Stimulated activated CD8-positive, alpha-beta memory T cell treated with anti-CD3 and anti-CD28 coated beads, Interleukin-7, amount 100 ng/mL, for 4 hours (primary cell): Measurements from ENCODE around the gene AHCTF1.
"Not testable (repeated sequence)": the region's sequence is repeated elsewhere in the genome, so short reads cannot be mapped to it uniquely, and the experiment has no call there.

Experiments
- DNase-seq, 2 donors: peaks; one replicate each; pipeline ENCODE4 v3.0.0-alpha.2; 2020; ENCODE audit warnings: low read depth in 2 of 2

Gene AHCTF1

DNA sequence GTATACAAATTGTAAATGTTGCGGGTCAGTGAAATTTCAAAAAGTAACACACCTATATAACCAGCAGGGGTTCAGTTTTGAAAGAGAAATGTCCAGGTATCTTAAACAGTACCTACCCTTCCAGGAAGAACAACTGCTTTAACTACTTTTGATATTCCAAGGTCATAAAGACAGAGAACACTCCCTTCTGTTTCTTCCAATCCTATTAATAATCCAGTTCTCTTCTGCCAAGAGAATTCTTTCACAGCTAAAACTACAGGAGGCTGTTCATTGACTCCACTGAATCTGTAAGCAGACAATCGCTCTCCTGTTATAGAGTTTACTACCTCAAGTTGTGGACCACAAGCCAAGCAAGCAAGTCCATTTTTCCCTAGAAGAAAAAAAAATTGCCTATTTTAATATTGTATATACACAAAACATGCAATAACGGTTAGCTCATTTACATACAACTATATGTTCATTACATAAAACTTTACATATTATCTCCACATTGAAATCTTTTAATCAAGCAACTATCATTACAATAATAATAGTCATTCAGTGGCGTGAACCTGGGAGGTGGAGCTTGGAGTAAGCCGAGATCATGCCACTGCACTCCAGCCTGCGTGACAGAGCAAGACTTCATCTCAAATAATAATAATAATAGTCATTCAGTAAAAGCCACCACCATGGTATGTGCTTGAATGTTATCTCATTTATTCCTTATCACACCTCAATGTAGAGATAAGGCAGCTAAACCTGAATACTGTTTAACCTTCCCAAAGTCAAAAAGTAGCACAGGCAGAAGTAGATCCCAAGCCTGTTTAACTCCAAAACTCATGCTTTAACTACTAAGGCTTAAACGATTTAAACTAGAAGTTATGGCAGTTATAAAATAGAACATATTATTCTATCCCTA is 15.5 kb downstream of the AHCTF1 start:
- DNase-seq: not testable (repeated sequence)

DNA sequence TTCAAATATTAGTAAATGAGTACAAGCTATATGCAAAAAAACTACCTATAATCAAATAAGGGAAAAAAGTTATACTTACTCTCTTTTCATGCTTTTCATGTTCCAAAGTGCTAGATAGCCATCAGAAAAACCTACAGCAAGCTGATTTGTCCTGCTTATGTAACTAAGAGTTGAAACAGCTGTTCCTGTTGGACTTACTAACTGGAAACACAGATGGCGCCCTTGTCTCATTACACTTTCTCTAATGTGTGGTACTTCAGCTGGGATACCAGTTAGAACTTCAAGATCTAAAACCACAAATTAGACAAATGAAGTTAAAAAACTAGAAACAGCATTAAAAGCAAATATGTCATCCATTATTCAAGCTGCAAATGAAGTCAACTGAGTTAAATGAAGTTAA is 24.3 kb downstream of the AHCTF1 start:
- no peak for DNase-seq

DNA sequence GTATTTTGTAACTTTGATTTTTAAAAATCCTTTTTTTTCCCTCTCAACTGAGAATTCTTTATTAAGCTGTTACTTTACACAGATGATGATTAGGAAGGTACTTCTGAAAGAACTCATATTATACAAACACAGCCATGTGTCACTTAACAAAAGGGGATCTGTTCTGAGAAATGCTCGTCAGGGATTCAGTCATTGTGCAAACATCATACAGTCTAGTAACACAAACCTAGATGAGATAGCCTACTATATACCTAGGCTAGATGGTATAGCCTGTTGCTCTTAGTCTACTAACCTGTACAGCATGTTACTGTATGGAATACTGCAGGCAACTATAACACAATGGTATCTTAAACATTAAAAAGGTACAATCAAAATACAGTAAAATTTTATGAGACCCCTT is 24.9 kb downstream of the AHCTF1 start:
- DNase-seq: no peak

DNA sequence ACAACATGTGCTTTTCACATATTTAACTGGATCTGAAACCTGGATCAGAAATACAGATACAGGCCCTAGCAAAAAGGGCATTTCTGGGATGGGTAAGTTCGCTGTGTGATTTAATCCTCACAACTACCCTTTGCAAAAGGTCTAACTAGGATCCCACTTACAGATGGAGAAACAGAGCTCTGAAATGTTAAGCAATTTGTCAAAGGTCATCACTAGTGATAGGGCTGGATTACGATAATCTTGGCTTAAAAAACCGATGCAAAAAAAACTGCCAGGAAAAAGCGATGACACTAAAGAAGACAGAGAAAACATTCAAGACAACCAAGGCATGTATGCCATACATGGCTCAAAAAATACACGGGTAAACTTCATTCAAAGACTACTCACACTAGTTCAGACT is 29.9 kb downstream of the AHCTF1 start:
- no peak for DNase-seq

DNA sequence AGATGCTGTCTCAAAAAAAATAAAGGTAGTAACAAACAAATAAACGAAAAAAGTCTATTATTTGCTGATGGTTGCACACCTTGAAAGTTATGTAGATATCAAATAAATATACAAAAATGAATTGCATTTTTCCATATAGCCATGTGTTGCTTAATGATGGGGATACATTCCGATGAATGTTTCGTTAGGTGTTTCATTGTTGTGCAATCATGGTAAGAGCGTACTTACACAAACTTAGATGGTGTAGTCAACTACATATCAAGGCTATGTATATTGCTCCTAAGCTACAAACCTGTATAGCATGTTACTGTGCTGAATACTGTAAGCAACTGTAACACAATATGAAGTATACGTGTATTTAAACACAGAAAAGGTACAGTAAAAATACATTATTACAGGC is 34.4 kb downstream of the AHCTF1 start:
- no peak for DNase-seq

DNA sequence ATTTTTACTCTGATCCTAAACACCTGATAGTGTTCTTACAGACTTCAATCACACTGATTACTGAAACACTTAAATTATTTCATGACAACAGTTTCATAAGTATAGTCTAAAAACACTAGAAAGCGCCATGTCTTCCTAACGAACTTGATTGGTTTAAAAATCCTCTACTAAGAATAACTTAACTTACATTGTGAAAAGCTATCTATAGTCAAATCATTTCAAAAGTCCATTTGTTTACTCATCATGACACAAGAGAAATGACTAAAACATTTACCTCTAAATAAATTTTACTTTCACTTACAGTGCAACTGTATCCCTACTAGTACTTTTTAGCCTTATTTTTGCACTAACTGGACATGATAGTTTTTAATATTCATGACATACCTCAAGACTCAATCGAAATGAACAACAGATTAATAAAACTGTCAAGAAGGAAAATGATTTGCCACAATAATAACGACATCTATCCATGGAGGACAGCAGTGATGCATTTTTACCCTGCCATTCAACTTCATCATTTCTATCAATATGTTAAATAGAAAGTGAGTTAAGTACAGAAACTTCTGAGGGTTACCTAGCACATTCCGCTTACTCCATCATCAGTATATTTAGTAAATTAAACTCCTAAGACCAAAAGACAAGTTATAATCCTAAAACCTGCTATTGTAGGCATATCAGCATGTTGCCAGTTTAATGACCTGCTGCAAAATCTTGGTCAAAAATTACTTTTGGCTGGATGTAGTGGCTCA is 38.4 kb downstream of the AHCTF1 start:
- DNase-seq: no peak

DNA sequence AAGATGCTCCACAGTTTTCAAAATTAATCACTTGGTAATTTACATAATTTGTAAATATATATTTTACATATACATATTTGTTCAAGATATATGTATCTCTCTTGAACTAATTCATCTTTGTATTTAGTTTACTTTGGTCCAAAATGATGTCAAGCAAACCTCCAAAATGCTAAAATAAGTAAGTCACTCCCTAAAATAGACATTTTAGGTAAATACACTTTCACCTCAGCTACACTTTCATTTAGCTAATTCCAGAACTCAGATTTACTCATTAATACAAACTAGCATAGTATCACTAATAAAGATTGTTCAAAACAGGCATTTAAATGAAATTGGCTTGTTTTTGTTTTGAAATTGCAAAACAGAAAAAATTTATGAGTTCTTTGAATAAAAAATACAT is 40.6 kb downstream of the AHCTF1 start:
- DNase-seq: no peak

DNA sequence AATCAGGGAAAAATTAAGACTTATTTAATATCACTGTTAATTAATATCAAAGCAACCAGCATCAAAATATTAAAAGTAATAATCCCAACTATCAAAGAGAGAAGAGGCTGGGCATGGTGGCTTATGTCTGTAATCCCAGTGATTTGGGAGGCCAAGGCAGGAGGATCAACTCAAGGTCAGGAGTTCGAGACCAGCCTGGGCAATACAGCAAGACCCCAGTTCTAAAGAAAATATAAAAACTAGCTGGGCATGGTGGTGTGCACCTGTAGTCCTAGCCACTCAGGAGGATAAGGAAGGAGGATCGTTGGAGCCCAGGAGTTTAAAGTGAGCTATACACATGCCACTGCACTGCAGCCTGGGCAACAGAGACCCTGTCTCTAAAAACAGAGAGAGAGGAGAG is 43.2 kb downstream of the AHCTF1 start:
- no peak for DNase-seq

DNA sequence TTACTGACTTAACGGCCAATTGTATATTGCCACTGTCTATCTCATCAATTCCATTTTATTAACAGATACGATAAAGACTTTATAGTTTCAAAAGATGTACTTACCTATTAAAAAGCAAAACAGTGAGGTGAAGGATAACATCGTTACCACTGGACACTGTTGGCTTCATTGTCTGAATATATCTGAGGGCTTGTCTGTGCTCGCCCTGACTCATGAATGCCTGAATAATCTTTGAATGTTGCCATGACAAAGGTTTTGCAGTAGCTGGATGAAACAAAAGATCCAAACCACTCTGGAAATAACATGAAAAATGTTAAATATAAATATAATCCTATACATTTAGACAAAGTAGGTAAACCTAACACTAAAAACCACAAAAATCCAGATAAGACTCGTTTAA is 46.4 kb downstream of the AHCTF1 start:
- DNase-seq: not testable (repeated sequence)

DNA sequence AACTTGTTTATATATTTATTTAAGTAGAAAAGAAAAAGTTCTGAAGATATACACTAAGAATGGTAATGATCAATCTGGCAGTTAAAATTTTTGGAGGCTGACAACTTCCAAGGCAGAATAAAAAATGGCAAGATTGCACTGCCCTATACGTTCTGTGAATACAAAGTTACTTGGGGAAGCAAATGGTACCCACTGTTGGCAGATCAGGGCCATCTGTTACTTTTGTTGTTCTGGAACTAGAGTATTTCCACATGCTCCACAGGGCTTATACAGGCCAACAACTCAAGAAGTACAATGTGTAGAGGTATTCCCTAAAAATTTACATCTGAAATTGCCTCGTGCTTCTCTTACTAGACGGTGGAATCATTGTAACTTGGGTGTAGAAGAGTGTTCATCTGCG is 53.2 kb downstream of the AHCTF1 start:
- DNase-seq: no peak

DNA sequence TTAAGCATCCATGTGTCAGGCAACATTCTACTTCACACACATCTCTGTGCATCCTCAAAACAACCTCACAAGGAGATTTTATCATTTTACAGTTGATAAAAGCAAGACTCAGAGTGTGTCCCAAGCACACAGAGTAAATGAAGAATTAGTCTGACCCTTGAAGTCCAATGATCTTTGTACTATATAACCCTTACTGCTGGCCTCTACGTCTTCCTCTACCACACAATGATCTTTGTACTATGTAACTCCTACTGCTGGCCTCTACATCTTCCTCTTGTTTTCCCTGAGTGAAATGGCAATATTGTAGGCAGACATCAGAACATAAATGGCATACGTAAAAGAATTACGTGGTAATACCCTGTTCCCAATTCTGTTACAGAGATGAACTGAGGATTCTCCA is 55.3 kb downstream of the AHCTF1 start:
- no peak for DNase-seq

DNA sequence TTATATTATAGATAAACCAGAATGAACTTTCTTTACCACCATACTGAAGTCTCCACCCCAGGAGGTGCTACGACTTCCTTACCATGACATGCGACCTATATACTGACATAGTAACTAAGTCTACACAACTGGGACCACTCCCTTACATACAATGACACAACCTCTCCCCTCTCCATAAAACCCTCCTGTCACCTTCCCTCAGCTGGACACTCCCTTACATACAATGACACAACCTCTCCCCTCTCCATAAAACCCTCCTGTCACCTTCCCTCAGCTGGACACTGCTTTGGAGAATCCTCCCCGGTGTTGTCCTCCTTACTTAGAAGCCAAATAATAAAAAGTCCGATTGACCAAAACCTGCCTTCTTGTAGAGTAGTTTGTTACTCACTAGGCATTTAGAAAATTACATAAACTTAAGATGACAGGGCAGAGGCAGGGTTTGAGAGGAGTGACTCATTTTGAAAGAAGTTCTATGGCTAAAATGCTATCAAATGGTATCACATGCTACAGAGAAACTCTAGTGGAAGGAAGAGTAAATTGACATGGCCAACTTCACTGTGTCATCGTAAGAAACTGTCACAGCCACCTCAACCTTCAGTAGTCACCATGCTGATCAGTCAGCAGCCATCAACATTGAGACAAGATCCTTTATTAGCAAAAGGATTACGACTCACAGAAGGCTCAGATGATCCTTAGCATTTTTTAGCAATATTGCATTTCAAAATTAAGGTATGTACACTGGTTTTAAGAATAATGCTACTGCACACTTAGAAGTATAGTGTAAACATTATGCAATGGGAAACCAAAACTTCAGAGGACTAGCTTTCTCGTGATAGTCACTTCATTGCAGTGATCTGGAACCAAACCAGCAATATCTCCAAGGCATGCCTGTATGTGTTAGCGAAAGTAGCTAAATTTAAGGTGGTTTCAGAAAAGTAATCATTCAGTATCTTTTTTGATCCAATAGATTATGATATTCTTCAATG is 56.4 kb downstream of the AHCTF1 start:
- no peak for DNase-seq

DNA sequence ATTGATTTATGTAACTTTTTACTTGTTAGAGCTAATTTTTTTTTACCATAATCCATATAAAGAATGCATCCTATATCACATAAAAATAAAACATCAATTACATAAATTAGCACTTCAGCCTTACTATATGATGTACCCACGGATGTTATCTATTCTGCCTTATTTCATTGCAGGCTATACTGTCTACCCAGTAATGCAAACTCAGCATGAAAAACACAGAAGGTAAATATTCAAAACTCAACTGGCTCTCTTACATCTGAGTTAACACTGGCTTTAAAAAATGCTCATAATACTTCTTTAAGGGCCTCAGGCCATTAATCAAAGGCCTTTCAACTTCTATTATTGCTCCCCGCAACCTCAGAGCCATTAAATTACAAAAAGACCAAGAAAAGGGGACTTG is 65.8 kb downstream of the AHCTF1 start:
- no peak for DNase-seq

DNA sequence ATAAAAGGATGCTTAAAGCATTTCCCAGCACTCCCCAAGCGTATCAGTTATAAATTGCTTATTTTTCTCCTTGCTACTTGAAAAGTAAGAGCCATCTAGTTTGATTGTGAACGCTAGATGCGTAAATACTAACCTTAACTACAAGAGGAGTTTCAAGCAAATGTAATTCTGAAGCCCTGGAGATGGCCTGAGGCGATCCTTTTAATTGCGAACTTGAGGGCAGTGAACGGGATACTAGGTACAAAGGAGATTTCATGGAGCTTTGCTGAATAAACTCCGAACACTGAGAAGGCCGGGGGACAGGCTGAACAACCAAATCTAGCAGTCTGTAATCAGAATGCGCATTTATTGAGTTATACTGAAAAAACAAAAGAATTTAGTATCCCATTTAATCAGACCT is 68.0 kb downstream of the AHCTF1 start:
- not testable (repeated sequence) for DNase-seq

DNA sequence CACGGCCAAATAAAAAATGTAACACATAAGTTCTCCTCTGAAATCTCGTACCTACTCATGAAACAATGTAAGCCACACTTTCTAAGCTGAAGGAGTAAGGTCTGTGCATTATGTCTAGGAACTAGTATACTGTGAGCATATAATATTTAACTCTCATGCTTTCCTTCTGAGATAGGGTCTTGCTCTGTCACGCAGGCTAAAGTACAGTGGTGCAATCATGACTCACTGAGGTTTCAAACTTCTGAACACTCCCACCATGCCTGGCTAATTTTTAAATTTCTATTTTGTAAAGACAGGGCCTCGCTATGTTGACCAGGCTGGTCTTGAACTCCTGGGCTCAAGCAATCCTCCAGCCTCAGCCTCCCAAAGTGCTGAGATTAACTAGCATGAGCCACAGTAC is 71.3 kb downstream of the AHCTF1 start:
- no peak for DNase-seq

DNA sequence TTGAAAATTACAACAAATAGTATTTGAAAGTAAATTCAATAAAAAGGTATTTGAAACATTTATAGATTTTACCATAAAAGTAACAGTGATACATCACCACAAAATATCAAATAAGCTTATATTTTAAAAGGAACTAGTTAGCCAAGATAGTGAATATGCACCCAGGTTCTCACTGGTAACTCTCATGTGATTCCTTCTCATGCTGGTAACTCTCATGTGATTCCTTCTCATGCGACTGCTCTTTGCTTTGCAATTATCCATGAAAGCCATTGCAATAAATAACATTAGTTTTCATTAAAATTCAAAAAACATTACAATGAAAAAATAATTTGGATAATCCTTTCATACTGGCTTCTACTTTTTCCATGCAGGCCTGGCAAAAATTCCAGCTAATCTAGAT is 75.4 kb downstream of the AHCTF1 start:
- DNase-seq: no peak

DNA sequence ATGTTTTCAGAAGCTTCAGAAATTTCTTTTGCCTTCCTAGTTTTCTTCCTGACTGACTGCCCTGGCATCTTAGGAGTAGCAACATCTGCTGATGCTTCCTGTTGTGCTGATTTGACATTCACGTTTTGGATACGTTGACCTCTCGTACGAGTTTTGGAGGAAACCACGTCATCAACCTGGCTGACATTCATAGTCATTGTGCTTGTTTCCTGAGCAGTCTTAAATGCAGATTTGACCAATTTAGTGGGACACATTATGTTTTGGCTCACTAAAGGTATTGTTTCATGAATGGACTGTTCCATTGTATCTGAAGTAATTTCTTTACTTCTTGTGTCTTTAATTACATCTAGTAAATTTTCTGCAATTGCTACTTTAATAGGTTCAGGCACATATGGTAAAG is 81.1 kb downstream of the AHCTF1 start:
- not testable (repeated sequence) for DNase-seq

DNA sequence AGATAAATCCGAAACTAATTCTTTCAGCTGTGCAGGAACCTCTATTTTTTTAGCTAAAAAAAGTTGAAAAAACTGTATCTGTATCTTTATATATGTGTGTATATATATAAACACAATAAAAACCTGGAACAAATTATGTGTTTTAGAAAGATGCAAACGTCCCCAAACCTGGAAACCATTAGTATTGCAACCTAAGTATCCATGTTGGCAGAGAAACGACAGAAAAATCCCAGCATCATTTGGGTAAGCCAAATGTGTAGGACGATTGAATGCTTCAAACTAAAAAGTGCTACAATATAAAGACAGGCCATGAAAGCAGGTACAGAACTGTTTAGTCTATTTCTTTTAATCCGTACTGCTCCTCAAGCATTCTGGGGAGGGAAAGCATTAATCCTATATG is 87.9 kb downstream of the AHCTF1 start:
- no peak for DNase-seq

DNA sequence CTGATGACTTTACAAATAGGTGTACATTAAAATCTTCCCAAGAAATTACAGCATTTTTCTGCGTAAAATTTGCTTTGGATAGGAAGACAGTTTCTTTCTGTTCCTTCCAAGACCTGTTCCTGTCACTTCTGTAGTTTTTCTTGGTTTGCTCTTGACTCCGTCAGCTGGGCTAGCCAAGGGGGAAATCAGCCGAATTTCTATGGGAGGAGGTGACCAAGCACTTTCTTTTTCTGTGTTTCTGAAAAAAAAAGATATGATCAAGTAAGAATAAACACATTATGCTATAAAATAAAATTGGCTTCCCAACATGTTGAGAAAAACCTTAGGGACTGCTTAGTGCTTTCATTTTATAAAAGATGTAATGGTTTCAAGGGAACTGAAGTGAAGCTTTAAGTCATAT is 91.0 kb downstream of the AHCTF1 start:
- not testable (repeated sequence) for DNase-seq

DNA sequence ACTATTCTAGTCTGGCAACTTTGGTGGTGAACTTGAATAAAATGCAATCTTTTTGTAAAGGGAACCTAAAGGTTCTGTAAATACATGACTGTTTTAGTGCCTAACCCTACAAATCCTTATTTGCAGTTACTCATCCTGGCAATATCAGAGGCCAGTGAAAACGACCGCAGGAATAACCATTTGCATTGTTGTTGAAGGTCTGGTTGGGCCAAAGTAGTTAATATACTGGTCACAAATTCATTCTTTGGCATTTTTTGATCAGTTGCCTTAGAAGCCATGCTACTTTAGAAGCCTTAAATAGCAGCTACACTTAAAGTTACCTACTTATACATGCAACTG is 93.7 kb downstream of the AHCTF1 start:
- DNase-seq: no peak

DNA sequence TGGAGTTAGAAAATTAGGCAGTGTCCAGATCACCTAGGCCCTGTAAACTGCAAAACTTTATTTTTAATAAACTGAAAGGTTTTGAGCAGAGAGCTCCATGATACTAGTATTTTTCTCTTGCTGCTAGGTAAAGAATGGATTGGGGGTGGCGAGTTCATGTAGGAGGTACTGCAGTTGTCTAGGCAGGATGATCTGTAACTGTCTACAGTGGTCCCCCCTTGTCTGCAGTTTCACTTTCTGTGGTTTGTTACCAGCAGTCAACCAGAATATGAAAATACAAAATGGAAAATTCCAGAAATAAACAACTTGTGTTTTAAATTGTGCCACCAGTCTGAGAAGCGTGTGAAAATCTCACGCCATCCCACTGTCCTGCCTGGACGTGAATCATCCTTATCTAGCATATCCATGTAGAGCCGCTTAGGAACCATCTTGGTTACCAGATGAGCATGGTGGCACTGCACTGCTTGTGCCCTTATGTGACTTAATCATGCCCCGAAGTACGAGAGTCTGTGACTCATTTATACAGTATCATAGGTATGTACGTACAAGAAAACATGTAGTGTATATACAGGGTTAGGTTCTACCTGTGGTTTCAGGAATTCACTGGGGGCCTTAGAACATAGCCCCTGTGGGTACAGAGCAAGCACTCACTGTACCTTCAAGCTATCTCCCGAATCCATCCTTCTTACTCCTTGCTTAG is 94.2 kb downstream of the AHCTF1 start:
- DNase-seq: no peak
